ENCODE data around the gene PEX11B.
A peak's percentile ranks its signal among the peaks of the same experiment; 100 is the strongest.

The PEX11B gene

DNA sequence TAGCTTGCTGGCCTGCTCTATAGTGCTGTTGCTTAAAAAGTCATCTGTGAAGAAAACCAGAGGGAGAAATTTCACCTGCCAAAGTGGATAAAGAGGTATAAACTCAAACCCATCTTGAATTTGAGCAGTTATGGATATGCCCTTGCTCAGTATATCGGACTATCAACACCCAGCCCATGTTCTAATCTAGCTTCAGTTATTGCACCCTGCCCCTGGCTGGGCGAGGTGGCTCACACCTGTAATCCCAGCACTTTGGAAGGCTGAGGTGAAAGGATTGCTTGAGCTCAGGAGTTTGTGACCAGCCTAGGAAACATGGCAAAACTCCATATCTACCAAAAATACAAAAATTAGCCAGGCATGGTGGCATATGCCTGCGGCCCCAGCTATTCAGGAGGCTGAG is 26.0 kb upstream of the PEX11B start:
- 98% methylated on average over 3 of the region's 3 CpGs for WGBS
- Histone ChIP-seq H3K23ac (ENCODE audit: low read length in 2 of 2) (no peak overlapping the region), H3K79me1 (replicated peaks; ENCODE audit: low read length, poor library complexity, severe bottlenecking) (peaks cover 24% of the 10 kb centered on the region), H2AFZ (ENCODE audit: low read depth, low read length) (no peak overlapping the region), H3K9me3 (ENCODE audit: control insufficient read depth, low read length) (no peaks in the 10 kb centered on the region), H3K4me1 (ENCODE audit: control insufficient read depth, insufficient read depth, low read depth, low read length) (no peaks in the 10 kb centered on the region), H2BK5ac (ENCODE audit: low read depth, low read length, poor library complexity, severe bottlenecking) (no peak overlapping the region), H3K18ac (ENCODE audit: low read depth in 1 of 2, low read length in 2 of 2) (no peak overlapping the region), H3K9ac (ENCODE audit: low read length) (no peak overlapping the region), H3K14ac (ENCODE audit: low read length in 2 of 2) (no peak overlapping the region), H3K27me3 (ENCODE audit: control insufficient read depth in 1 of 2, insufficient read depth in 1 of 2, low read length in 2 of 2) (no peaks in the 10 kb centered on the region), H3K4ac (ENCODE audit: low read depth in 1 of 2, low read length in 2 of 2) (no peak overlapping the region), H4K8ac (ENCODE audit: low read length) (no peak overlapping the region), H2BK120ac (ENCODE audit: low read depth, low read length) (no peak overlapping the region), H4K91ac (ENCODE audit: low read length) (no peak overlapping the region), H2BK15ac (ENCODE audit: low read depth, poor library complexity, severe bottlenecking) (no peak overlapping the region), H2BK12ac (ENCODE audit: low read length in 2 of 2) (no peak overlapping the region), H3K4me2 (ENCODE audit: low read length, poor library complexity, severe bottlenecking) (no peak overlapping the region), H3K4me3 (ENCODE audit: insufficient read depth in 1 of 2, low read depth in 1 of 2, low read length in 2 of 2) (no peak overlapping the region), H3K36me3 (ENCODE audit: control insufficient read depth in 1 of 2, insufficient read depth in 2 of 2, low read depth in 1 of 2, low read length in 2 of 2) (peaks cover 9 to 46% of the 10 kb centered on the region in 2 experiments), H2AK5ac (ENCODE audit: low read length, severe bottlenecking) (no peak overlapping the region), H3K27ac (ENCODE audit: low read length, poor library complexity, severe bottlenecking) (no peak overlapping the region)
- no peak for DNase-seq

DNA sequence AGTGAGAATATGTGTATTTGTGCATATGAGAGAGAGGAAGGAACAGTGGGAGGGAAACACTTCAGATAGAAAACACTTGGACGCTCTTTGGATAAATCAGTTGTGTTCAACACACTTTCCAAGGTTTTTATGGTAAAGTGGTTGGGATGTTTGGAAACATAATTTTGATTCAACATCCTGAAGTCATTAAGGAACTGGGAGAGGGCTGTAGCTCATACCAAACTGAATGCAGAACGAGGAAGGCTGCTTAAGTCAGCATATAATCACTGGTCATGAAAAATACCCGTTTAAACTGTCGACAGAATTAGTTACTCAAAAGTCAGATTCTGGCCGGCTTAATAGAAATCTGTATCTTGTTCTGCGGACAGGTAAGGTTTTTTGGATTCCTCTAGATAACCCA is 24.4 kb upstream of the PEX11B start:
- H3K4me3 ChIP-seq (ENCODE audit: insufficient read depth in 1 of 2, low read depth in 1 of 2, low read length in 2 of 2): no peak overlapping the region
- H3K27ac ChIP-seq (ENCODE audit: low read length, poor library complexity, severe bottlenecking): no peak overlapping the region
- no peak overlapping the region for H3K18ac ChIP-seq (ENCODE audit: low read depth in 1 of 2, low read length in 2 of 2)
- WGBS: 93% methylated on average over 6 of the region's 6 CpGs
- no peak overlapping the region for H3K23ac ChIP-seq (ENCODE audit: low read length in 2 of 2)
- H3K4me1 ChIP-seq (ENCODE audit: control insufficient read depth, insufficient read depth, low read depth, low read length): no peaks in the 10 kb centered on the region
- H2AK5ac ChIP-seq (ENCODE audit: low read length, severe bottlenecking): no peak overlapping the region
- DNase-seq: no peak
- H2AFZ ChIP-seq (ENCODE audit: low read depth, low read length): no peak overlapping the region
- H3K36me3 ChIP-seq (ENCODE audit: control insufficient read depth in 1 of 2, insufficient read depth in 2 of 2, low read depth in 1 of 2, low read length in 2 of 2): peaks cover 9 to 47% of the 10 kb centered on the region in 2 experiments
- no peak overlapping the region for H2BK5ac ChIP-seq (ENCODE audit: low read depth, low read length, poor library complexity, severe bottlenecking)
- no peak overlapping the region for H3K4me2 ChIP-seq (ENCODE audit: low read length, poor library complexity, severe bottlenecking)
- no peak overlapping the region for H2BK120ac ChIP-seq (ENCODE audit: low read depth, low read length)
- H3K4ac ChIP-seq (ENCODE audit: low read depth in 1 of 2, low read length in 2 of 2): no peak overlapping the region
- no peak overlapping the region for H2BK15ac ChIP-seq (ENCODE audit: low read depth, poor library complexity, severe bottlenecking)
- no peak overlapping the region for H4K8ac ChIP-seq (ENCODE audit: low read length)
- no peak overlapping the region for H4K91ac ChIP-seq (ENCODE audit: low read length)
- peaks cover 16% of the 10 kb centered on the region for H3K79me1 ChIP-seq (replicated peaks; ENCODE audit: low read length, poor library complexity, severe bottlenecking)
- no peak overlapping the region for H2BK12ac ChIP-seq (ENCODE audit: low read length in 2 of 2)
- H3K9ac ChIP-seq (ENCODE audit: low read length): peak overlapping the region; percentile 70
- no peak overlapping the region for H3K14ac ChIP-seq (ENCODE audit: low read length in 2 of 2)
- no peaks in the 10 kb centered on the region for H3K27me3 ChIP-seq (ENCODE audit: control insufficient read depth in 1 of 2, insufficient read depth in 1 of 2, low read length in 2 of 2)
- H3K9me3 ChIP-seq (ENCODE audit: control insufficient read depth, low read length): no peaks in the 10 kb centered on the region

DNA sequence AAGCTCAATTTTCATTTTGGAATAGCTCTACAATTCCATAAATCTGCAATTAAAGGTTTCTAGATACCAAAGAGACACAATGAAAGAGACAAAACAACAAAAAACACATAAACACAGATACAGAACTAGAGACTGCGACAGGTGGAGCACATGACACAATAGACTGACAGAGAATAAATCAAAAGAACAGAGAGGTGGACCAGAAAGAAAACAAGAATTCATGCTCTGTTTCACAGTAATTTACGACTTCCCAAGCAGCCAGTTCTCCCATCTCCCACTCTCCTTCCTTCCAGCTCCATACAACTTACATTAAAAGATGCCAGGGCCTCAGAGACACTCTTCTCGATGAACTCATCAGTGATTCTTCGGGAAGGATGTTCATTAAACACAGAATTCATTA is 23.9 kb upstream of the PEX11B start:
- H3K4me3 ChIP-seq (ENCODE audit: insufficient read depth in 1 of 2, low read depth in 1 of 2, low read length in 2 of 2): no peak overlapping the region
- H3K9me3 ChIP-seq (ENCODE audit: control insufficient read depth, low read length): no peaks in the 10 kb centered on the region
- H3K27me3 ChIP-seq (ENCODE audit: control insufficient read depth in 1 of 2, insufficient read depth in 1 of 2, low read length in 2 of 2): no peaks in the 10 kb centered on the region
- H2AK5ac ChIP-seq (ENCODE audit: low read length, severe bottlenecking): no peak overlapping the region
- no peak overlapping the region for H4K91ac ChIP-seq (ENCODE audit: low read length)
- no peak overlapping the region for H3K27ac ChIP-seq (ENCODE audit: low read length, poor library complexity, severe bottlenecking)
- no peak overlapping the region for H2BK120ac ChIP-seq (ENCODE audit: low read depth, low read length)
- no peak overlapping the region for H3K14ac ChIP-seq (ENCODE audit: low read length in 2 of 2)
- no peak for DNase-seq
- no peak overlapping the region for H3K18ac ChIP-seq (ENCODE audit: low read depth in 1 of 2, low read length in 2 of 2)
- no peak overlapping the region for H2AFZ ChIP-seq (ENCODE audit: low read depth, low read length)
- H2BK12ac ChIP-seq (ENCODE audit: low read length in 2 of 2): no peak overlapping the region
- H3K36me3 ChIP-seq (ENCODE audit: control insufficient read depth in 1 of 2, insufficient read depth in 2 of 2, low read depth in 1 of 2, low read length in 2 of 2): peaks cover 9 to 46% of the 10 kb centered on the region in 2 experiments
- no peak overlapping the region for H3K4me2 ChIP-seq (ENCODE audit: low read length, poor library complexity, severe bottlenecking)
- WGBS: 83% methylated on average over 4 of the region's 4 CpGs
- H2BK5ac ChIP-seq (ENCODE audit: low read depth, low read length, poor library complexity, severe bottlenecking): no peak overlapping the region
- peak overlapping the region; percentile 70 for H3K9ac ChIP-seq (ENCODE audit: low read length)
- no peak overlapping the region for H2BK15ac ChIP-seq (ENCODE audit: low read depth, poor library complexity, severe bottlenecking)
- H4K8ac ChIP-seq (ENCODE audit: low read length): no peak overlapping the region
- H3K4ac ChIP-seq (ENCODE audit: low read depth in 1 of 2, low read length in 2 of 2): no peak overlapping the region
- no peak overlapping the region for H3K23ac ChIP-seq (ENCODE audit: low read length in 2 of 2)
- H3K4me1 ChIP-seq (ENCODE audit: control insufficient read depth, insufficient read depth, low read depth, low read length): no peaks in the 10 kb centered on the region
- H3K79me1 ChIP-seq (replicated peaks; ENCODE audit: low read length, poor library complexity, severe bottlenecking): peaks cover 14% of the 10 kb centered on the region

DNA sequence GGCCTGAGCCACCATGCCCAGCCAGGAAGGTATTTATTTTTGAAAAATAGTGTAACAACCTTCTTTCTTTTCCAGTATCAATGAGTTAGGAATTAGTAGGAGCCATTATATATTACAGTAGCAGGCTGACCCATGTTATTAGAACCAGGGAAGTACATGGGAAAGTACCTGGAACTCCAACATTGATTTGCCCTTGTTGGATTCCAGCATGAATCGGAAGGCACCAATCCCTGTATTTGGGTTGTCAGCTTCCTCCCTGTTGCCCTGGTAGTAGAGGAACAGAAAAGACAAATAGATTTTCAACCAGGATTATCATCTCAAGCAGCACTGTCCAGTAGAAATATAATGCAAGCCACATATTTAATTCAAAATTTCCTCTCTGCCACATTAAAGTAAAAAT is 18.9 kb upstream of the PEX11B start:
- 100% methylated on average over 1 of the region's 1 CpG for WGBS
- no peaks in the 10 kb centered on the region for H3K9me3 ChIP-seq (ENCODE audit: control insufficient read depth, low read length)

More for the DNA sequence above, 18.9 kb upstream of the PEX11B start:
- Histone ChIP-seq H3K27me3 (ENCODE audit: control insufficient read depth in 1 of 2, insufficient read depth in 1 of 2, low read length in 2 of 2) (no peaks in the 10 kb centered on the region), H3K23ac (ENCODE audit: low read length in 2 of 2) (no peak overlapping the region), H3K36me3 (ENCODE audit: control insufficient read depth in 1 of 2, insufficient read depth in 2 of 2, low read depth in 1 of 2, low read length in 2 of 2) (peaks cover 10 to 51% of the 10 kb centered on the region in 2 experiments), H3K27ac (ENCODE audit: low read length, poor library complexity, severe bottlenecking) (no peak overlapping the region), H3K9ac (ENCODE audit: low read length) (no peak overlapping the region), H3K18ac (ENCODE audit: low read depth in 1 of 2, low read length in 2 of 2) (no peak overlapping the region), H3K4ac (ENCODE audit: low read depth in 1 of 2, low read length in 2 of 2) (no peak overlapping the region), H2AK5ac (ENCODE audit: low read length, severe bottlenecking) (no peak overlapping the region), H3K14ac (ENCODE audit: low read length in 2 of 2) (no peak overlapping the region), H2BK5ac (ENCODE audit: low read depth, low read length, poor library complexity, severe bottlenecking) (no peak overlapping the region), H3K4me1 (ENCODE audit: control insufficient read depth, insufficient read depth, low read depth, low read length) (no peaks in the 10 kb centered on the region), H3K4me2 (ENCODE audit: low read length, poor library complexity, severe bottlenecking) (no peak overlapping the region), H2BK15ac (ENCODE audit: low read depth, poor library complexity, severe bottlenecking) (no peak overlapping the region), H2BK12ac (ENCODE audit: low read length in 2 of 2) (no peak overlapping the region), H3K4me3 (ENCODE audit: insufficient read depth in 1 of 2, low read depth in 1 of 2, low read length in 2 of 2) (no peak overlapping the region), H2BK120ac (ENCODE audit: low read depth, low read length) (no peak overlapping the region), H3K79me1 (replicated peaks; ENCODE audit: low read length, poor library complexity, severe bottlenecking) (peaks cover 7% of the 10 kb centered on the region), H2AFZ (ENCODE audit: low read depth, low read length) (no peak overlapping the region), H4K91ac (ENCODE audit: low read length) (no peak overlapping the region), H4K8ac (ENCODE audit: low read length) (no peak overlapping the region)
- no peak for DNase-seq

All from mesenchymal stem cell (in vitro differentiated cells and primary cell).